T-helper 1 cell treated with Interleukin-12 subunit alpha and Interleukin-12 subunit beta and Interleukin-4 antibody, amounts not matched to agents 30 ng/mL and 1 ng/mL, for 36 hours (primary cell): ENCODE results near the gene POLR1G. TPM values are rescaled to one million over a fixed set of nuclear protein-coding genes. Genes with fewer than 3 reads are reported as not detected.
"Not testable (repeated sequence)": the region's sequence is repeated elsewhere in the genome, so short reads cannot be mapped to it uniquely, and the experiment has no call there.

Source experiments
- intact Hi-C: fragments of 100-400 bp; cut with micrococcal nuclease; formaldehyde crosslinking; loops from one replicate; pipeline ENCODE4 v1.15.1; 2024
- total RNA-seq: library from RNA; stranded (reverse); gene quantifications from 2 replicates; pipeline ENCODE4 v1.2.3, GENCODE V29; 2022

The POLR1G gene
- total RNA-seq, 1 donor from 2014 or later, result 8.2 TPM

DNA sequence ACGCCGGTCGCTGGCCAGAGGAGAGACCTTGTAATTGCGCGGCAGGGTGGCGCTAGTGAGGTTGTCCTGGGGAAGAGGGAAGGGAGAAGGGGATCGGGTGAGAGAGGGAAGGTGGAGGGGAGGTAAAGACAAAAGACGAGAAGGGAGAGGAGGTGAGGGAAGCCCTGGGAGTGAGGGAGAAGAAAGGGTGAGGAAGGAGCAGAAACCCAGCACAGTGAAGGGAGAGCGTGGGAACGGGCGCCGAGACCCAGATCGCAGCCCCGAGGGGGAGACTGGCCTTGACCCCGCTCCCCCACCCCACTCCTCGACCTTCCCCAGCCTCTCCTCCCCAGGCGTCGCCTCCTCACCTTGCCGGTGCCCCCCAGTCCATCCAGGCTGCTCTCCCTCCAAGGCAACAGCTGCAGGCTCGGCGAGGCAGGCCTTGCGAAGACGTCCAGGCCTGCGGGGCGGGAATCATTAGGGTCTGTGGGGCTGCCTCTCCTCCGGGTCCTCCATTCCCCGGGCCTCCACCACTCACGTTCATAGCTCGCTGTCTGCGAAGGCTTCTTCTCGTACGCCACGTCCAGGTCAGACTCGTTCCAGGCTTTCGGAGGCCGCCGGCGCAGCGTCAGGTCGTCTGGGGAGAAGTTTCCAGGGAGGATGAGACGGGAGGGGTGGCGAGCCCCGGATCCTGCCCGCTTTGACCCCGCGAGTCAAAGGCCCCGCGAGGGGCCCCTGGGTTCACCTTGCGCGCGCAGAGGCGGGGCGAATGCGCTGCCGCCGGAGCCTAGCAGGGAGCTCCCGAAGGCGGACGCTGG, 10.4 kb upstream of the POLR1G start:
- intact Hi-C loops, result no loop called here

DNA sequence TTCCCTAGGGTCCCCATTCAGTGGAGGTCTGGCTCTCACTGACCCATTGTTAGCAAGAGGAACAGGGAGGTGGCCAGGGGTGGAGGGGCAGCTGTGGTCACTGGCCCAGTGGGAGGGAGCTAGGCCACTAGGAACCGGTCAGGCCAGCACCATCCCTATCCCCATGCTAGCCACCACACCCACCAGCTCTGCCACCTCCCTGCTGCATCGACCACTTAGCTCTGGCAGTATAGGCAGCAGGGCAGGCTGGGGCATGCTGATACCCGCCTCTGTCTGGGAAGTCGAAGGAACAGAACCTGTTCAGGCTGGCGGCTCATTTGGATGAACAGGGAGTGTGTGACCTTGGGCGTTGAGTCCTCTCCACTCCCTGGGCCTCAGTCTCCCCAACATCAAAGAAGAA, 6.3 kb upstream of the POLR1G start:
- intact Hi-C loops, result no loop called here

DNA sequence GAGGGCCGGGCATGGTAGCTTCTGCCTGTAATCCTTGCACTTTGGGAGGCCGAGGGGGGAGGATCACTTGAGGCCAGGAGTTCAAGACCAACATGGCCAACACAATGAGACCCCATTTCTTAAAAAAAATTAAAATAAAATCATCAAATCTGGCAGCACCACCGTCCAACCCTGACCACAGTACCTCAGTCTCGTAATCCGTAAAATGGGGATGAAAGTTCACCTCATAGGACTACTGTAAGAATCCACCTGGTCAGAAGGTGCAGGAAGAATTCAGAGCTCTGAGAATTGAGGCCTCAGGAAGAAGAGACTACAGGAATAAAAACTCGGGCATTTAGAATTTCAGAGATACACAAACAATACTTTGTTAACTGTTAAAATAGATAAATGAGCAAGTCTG, 4.6 kb upstream of the POLR1G start:
- intact Hi-C loops, result no loop called here

DNA sequence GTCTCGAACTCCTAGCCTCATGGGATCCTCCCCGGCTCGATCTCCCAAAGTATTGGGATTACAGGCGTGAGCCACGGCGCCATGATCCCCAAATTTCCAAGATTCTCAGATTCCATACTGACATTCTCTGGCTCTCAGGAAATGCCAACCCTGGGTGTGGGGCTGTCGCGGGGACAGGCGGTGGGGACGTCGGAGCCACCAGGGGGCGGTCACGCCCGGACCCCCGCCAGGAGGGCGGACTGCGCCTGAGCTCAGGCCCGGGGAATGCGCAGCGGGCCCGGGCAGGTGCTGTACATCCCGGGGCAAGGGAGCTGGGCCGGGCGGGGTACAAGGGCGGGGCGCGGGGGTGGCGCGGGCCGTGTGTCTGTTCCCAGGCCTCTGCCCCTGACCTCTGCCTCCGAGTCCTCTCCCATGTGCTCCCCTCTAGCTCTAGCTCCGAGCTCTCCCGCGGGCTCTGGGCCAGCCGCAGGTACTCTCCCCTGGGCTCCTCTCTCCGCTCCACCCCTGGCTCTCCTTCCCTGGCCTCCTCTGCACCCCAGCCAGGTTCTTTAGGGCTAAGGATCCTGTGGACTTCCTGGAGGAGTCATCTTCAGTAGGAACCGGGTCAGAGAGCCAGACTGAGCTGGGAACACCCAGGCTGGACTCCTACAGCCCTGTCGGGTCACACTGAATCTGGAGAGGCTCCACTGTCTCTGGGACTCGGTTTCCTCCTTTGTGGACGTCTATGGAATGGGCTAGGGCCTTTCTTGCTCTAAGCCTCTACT, 4.0 kb upstream of the POLR1G start:
- intact Hi-C loops, result no loop called here

DNA sequence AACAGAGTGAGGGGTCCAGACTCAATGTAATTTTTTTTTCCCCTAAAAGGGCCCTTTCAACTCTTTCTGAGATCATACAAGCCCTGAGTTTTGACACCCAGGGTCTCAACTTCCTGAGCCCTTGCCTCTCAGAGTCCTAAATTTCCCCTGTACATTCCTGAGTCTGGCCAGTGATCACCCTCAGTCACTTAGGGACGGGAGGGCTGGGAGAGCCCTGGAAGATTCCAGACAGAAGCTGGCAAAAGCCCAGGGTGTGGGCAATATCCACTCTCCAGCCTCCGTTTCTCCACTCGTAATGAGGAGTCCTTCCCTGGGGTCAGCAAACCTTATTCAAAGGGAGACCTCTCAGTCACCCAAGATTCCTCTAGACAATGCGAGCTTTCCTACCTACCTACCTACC, 3.2 kb upstream of the POLR1G start:
- intact Hi-C loops, result no loop called here

DNA sequence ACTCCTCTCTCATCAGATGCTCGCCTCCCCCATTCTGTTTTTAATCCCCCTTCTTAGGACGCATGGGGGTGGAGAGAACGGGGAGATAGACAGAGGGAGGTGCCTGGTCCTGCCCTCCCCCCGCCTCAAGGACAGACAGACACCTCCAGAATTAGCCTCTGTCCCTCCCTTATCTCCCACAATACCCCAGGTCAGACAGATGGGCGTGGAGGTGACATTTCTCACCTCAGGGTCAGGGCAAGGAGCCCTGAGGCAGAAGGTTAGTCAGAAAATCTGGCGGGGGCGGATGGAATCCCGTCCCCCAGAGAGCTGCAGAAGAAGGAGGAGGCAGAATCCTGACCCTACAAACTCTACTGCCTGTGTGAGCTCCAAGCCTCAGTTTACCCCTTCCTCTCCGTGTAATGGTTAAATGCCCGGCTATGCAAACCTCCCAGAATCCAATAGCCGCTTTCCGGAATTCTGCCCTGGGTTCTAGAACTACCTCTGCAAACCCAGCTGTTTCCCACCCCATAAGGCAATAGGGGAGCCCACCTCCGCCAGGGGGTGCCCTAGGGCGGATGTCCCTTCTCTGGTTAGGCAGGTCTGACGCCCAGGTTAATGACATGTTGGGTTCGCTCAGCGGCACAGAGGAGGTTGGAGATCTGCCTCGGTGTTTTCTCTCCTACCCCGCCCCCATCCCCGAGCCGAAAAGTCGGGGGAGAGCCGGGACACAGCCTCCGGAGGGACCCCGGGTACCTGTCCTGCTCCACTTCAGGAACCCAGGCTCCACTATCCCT, 2.5 kb upstream of the POLR1G start:
- intact Hi-C loops, result no loop called here

DNA sequence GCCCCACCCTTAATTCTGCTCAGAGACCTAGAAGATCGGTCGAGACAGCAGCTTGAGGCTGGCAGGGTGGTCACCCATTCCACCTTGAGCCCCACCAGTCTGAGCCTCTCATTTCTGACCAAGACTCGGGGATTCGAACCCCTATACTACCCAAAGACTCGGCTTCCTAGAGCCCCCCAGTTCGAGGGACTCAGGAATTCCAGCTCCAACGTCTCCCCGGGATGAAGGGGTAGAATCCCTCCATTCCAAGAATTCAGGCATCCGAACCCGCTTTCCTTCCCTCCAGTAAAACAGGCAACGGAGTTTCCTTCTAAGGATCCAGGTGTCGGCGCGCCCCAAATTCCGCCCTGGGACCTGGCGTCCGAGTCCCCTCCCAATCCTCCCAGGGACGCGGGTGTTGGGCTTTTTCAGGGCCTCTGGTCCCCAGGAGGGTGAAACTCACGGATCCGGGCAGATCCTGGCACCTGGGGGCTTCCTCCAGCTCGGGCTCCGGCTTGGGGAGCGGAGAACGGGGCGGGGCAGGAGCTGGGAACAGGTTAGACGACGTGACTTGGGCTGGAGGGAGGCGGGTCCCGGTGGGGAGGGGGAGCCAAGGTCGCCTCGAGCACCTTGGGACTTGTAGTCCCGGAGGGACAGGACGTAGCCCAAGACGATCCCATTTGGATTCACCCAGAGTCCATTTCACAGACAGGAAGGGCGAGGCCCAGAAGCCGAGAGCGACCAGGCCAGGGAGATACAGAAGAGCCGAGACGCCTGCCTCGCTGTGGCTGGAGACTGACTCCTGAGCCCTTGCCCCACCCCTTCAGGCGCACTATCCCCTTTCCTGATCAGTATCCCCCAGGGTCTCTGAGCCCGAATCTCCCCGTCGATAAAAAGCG, 1.6 kb upstream of the POLR1G start, which contains the start of gene PPP1R13L:
Gene PPP1R13L, minus strand, starts transcription at position 513 of the 878 bp plus-strand sequence. CDS start 6,751 bp downstream, outside the sequence.
- intact Hi-C loops, result loop anchor here (1.0 to 5.0 kb wide), 4 partner anchors 81 to 402 kb away; partner anchors contain the start of genes BLOC1S3, PPP1R37, RELB and TRAPPC6A

DNA sequence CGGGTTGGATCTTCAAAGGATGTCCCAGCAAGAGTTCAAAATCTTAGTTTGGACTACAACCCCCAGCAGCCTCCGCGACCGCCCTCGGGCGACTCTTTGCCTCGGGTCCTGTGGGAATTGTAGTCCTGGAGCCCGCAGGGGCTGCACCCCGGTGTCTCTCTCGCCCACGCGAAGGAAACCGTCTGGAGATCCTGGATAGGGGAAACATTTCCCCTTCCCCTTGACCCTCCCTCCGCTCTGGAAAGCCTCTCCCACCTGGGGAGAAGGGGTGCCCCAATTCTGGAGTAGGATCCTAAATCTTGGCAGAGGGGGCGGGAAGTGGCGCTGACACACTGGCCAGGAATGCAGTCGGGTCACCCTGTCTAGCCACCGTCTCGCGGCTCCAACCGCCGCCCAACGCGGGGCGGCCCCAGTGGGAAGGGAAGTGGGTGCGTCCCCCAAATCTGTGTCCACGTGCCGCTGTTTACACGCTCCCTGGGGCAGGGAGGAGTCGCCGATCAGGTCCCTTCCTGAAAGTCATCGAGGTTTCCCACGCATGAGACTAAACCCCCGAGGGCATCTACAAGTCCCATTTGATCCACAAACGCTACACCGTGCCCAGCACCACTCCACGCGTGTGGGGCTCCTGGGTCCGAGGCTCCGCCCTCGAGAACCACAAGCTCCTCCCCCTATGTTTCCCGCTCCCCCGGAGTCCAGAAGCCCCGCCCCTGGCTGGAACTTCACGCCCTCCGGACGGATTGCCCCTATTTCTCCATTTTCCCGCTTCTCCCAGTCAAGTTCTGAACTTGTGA, 814 bp upstream of the POLR1G start:
- intact Hi-C loops, result loop anchor here (1.0 to 5.0 kb wide), 13 partner anchors 18 to 481 kb away; partner anchors contain the start of genes BLOC1S3, ERCC1, ERCC2 and IRF2BP1

DNA sequence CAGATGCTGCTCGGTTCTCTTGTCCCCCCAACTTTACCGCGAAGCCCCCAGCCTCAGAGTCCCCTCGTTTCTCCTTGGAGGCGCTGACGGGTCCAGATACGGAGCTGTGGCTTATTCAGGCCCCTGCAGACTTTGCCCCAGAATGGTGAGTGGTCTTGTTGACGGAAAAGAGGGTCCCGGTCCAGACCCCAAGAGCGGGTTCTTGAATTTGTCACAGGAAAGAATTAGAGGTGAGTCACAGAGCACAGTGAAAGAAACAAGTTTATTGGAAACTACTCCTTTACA, 589 bp downstream of the POLR1G start:
- intact Hi-C loops, result loop anchor here (2.0 to 5.0 kb wide), 3 partner anchors 156 to 405 kb away; partner anchors contain the start of genes MARK4, PPP1R37 and RELB

DNA sequence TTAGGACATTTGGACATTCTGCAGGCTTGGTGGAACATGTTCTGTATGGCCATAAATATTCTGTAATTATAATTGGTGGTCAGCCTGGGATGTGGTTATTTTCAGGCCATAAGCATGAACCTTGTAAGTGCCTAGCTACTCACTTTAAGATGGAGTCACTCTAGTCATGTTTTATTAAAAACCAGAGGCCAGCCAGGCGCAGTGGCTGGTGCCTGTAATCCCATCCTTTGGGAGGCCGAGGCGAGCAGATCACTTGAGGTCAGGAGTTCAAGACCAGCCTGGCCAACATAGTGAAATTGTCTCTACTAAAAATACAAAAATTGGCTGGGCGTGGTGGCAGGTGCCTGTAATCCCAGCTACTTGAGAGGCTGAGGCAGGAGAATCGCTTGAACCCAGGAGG, 1.1 kb downstream of the POLR1G start:
- intact Hi-C loops, result loop anchor here (2.0 to 5.0 kb wide), 3 partner anchors 157 to 405 kb away; partner anchors contain the start of genes MARK4, PPP1R37 and RELB

DNA sequence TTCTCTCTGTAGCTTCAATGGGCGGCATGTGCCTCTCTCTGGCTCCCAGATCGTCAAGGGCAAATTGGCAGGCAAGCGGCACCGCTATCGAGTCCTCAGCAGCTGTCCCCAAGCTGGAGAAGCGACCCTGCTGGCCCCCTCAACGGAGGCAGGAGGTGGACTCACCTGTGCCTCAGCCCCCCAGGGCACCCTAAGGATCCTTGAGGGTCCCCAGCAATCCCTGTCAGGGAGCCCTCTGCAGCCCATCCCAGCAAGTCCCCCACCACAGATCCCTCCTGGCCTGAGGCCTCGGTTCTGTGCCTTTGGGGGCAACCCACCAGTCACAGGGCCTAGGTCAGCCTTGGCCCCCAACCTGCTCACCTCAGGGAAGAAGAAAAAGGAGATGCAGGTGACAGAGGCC, 1.7 kb downstream of the POLR1G start:
- intact Hi-C loops, result loop anchor here (5.0 kb wide), 2 partner anchors 316 to 406 kb away; partner anchors contain the start of genes PPP1R37 and RELB

DNA sequence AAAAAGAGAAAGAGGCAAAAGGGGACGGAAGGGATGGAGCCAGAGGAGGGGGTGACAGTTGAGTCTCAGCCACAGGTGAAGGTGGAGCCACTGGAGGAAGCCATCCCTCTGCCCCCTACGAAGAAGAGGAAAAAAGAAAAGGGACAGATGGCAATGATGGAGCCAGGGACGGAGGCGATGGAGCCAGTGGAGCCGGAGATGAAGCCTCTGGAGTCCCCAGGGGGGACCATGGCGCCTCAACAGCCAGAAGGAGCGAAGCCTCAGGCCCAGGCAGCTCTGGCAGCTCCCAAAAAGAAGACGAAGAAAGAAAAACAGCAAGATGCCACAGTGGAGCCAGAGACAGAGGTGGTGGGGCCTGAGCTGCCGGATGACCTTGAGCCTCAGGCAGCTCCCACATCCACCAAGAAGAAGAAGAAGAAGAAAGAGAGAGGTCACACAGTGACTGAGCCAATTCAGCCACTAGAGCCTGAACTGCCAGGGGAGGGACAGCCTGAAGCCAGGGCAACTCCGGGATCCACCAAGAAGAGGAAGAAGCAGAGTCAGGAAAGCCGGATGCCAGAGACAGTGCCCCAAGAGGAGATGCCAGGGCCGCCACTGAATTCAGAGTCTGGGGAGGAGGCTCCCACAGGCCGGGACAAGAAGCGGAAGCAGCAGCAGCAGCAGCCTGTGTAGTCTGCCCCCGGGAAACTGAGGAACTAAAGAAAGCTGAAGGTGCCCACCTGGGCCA, 2.5 kb downstream of the POLR1G start:
- intact Hi-C loops, result loop anchor here (5.0 kb wide), 2 partner anchors 317 to 407 kb away; partner anchors contain the start of genes PPP1R37 and RELB

DNA sequence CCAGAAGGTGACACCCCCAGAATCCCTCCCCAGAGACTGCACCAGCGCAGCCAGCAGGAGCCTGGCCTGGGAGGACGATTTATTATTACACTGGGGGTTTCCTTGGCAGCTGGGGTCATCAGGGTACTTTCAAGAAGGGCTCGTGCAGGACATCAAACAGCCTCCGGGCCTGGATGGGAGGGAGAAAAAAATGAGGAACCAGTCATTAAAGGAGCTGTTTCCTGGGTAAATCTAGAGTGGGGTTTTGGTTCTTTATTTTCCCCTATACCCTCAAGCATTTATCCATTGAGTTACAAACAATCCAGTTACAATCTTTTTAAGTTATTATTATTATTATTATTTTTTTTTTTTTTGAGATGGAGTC, 3.1 kb downstream of the POLR1G start:
- intact Hi-C loops, result loop anchor here (5.0 kb wide), 2 partner anchors 317 to 407 kb away; partner anchors contain the start of genes PPP1R37 and RELB

DNA sequence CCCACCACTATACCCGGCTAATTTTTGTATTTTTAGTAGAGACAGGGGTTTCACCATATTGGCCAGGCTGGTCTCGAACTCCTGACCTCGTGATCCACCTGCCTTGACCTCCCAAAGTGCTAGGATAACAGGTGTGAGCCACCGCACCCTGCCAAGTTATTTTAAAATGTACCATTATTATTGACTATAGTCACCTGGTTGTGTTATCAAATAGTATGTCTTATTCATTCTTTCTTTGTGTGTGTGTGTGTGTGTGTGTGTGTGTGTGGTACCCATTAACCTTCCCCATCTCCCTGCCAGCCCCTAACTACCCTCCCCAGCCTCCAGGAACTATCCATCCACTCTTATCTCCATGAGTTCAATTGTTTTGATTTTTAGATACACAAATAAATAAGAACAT, 3.9 kb downstream of the POLR1G start:
- intact Hi-C loops, result not testable (repeated sequence)

DNA sequence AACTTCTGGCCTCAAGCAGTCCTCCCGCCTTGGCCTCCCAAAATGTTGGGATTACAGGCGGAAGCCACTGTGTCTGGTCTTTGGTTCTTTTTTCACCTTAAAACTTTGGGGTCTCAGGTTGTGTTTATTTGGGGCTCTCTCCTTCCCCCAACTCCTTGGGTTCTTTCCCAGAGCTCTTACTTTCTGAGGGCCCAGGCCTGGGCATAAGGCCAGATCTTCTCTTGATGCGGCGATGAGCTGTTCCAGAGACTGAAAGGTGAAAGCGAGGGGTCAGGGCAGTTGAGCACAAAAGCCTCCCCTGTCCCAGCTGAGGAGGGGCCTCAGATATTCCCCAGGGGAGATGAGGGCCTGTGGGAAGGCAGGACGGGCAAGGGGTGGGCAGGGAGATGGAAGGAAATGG, 7.1 kb downstream of the POLR1G start:
- intact Hi-C loops, result no loop called here

DNA sequence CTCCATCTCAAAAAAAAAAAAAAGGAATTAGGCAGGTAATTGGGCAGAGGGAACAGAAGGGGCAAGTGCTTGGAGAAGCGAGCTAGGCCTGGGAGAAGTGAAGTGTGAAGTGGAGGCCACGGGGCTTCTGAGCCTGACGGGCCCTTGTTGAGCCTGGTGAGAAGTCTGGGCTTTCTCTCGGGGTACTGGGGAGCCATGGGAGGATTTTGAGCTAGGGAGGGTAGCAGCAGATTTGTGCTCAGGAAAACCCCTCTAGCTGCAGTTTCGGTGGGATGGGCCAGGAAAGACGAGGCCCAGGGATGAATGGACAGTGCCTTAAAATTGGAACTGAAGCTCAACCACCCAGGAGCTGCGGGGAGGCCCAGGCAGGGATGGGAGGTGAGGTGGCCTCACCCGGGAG, 8.0 kb downstream of the POLR1G start:
- intact Hi-C loops, result no loop called here

DNA sequence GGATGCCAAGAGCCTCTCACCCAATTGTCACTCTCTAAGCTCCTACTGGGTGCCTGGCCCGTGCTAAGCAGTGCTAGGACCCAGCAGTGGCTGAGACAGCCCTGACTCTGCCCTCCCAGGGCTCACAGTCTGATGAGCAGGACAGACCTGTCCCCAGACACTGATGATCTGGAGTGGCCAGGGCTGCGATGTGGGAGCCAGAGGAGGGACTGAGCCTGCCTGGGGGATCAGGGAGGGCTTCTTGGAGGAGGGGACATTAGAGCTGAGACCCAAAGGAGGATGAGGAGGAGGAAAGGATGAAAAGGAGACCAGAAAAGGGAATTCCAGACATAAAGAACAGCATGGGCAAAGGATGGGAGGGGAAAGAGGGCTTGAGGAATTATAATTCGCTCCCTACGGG, 10.7 kb downstream of the POLR1G start:
- intact Hi-C loops, result no loop called here

DNA sequence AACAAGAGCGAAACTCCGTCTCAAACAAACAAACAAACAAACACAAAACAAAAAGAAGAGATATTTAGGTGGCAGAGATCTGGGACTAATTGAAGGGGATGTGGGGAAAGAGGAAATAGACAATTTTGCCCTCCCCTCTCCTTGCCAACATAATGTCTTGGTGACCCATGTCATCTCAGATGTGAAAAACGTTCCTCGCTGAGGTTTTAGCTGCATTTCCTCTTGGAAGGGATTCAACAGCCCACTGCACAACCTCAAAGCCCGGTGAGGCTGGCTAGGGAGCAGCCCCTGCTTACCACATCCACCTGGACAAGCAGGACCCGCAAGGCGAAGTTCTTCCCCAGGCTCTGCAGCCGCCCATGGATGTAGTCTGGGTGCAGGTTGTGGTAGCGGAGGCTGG, 12.4 kb downstream of the POLR1G start:
- intact Hi-C loops, result no loop called here

DNA sequence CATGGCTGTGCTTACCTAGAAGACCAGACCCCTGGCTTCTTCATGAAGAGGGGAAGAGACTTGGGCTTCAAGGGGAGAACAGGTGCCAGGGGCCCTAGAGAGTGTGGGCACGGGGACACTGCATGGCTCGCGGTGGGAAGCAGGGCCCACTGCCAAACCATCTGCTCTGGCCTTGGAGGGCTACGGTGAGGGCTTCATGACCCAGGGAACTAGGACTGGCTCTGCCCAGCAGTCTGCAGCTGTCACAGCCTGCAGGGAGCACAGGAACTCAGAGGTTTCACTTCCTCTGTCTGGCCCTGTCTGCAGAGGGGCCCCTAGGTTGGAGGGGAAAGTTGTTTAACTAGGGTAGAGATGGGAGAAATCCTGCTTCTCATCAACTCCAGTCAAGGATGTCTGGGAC, 13.0 kb downstream of the POLR1G start:
- intact Hi-C loops, result no loop called here
